GM19397 (cell line): ENCODE results near the gene CXCL5.
A peak's percentile ranks its signal among the peaks of the same experiment; 100 is the strongest.

Source experiments
- ATAC-seq: cut with Tn5 transposase; IDR thresholded peaks from one replicate; pipeline ENCODE4 v1.9.1; 2021; ENCODE audit warnings: mild to moderate bottlenecking, moderate library complexity; ENCODE audit not compliant: unreplicated experiment

The CXCL5 gene

DNA sequence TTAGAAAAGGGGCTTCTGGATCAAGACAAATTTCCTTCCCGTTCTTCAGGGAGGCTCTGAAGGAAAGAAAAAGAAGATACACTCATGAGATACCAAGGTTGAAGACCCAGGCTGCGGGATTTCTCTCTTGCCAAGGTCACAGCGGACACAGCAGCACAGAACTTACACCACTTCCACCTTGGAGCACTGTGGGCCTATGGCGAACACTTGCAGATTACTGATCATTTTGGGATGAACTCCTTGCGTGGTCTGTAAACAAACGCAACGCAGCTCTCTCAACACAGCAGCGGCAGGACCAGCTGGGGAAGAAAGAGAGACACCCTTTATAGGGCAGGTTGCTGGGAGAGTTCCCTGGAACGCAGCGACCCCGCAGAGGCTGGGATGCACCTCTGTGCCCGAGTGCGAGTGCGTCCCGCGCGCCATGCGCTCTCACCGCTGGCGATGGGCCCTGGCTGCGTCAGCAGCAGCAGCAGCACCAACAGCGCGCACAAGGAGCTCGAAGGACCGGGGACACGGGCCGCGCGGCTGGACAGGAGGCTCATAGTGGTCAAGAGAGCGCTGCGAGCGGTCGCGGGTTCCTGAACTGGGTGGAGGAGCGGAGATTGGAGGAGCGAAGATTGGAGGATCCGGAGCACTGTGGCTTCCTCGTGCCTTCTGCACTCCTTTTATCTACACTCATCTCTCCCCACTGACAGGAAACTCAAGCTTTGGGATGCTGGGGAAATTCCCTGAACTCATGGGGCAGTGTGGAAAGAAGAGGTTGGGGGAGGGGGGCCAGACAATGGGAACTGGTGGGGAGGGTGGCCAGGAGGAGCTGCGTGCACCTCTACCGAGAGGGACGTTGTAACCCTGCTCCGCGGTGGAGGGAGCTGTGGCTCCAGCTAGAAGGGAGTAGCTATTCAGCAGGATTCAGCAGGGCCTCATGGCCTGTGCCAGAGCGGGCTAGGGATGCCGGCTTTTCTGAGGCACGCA is at the start of gene CXCL5:
Gene CXCL5 (minus strand): TSS at position 638 of the 972 bp plus-strand sequence. CDS start 96 bp downstream, at position 542.
- ATAC-seq = no peak

DNA sequence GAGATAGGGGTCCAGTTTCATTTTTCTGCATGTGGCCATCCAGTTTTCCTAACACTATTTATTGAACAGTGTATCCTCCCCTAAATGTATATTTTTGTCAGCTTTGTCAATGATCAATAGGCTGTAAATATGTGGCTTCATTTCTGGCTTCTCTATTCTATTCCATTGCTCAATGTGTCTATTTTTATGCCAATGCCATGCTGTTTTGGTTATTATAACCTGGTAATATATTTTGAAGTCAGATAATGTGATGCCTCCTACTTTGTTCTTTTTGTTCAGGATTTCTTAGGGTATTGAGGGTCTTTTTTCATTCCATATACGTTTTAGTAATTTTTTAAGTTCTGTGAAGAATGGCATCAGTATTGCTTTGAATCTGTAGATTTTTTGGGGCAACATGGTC is 48.7 kb upstream of the CXCL5 start:
- no peak for ATAC-seq

DNA sequence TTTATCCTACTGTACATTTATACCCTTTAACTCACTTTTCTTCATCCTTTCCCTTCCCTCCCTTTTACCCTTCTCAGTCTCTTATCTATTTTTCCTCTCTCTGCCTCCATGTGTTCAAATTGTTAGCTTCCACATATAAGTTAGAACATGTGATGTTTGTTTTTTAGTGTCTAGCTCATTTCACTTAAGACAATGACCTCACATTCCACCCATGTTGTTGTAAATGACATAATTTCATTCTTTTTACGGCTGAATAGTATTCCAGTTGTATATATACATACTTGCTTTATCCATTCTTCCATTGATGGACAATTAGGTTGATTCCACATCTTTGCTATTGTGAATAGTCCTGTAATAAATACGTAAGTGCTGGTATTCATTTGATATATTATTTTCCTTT is 47.3 kb upstream of the CXCL5 start:
- ATAC-seq = no peak

DNA sequence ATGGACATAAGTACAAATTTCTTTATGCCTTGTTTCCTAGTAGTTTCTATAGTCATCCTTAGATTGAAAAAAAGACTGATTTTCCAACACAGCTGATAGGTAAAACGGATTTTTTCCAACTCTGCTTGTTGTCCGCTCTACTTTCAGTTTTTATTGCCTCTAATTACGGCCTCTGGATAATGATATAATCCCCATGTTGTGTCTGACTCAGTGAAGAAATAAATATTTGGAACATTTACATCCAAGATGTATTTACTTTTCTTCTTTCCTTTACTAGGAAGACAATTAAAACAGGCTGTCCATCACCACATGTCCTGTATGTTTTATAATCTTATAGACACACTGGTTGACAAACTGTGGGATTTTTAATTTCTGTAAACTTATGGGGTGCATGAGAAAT is 46.8 kb upstream of the CXCL5 start:
- no peak for ATAC-seq

DNA sequence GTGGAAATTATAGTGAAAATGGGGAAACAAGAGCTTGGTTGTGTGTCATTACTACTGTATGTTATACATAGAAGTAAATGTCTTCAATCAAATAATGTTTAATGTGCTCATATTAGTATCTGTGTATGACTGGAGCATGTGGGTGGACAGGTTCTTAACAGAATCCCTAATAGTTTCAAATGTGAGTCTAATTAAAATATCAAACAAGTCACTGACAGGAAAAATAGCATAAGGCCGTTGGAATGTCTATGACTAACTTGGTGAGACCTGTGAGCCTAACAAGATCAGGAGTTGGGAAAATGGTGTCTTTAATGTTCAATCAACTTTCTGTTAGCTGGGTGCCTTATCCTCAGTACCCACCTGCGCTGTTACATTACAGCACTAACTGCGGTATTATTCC is 46.2 kb upstream of the CXCL5 start:
- no peak for ATAC-seq

DNA sequence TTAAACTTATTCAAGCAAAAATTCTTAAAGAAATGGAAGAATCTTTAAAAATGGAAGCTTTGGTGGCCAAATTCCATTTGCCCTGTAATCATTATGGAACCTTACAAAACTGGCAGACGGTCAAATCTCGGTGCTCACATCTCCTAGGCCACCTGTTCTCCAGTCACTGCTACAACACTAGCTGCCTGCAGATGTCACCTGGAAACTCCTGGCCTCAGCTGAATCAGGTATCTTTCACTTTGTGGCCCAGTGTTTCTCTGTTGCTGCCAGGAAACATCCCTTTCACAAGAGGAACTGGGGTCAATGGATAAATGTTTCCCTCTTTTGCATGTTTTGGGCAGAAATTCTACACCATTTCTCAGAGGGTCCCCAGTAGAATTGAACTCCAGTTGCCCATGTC is 44.2 kb upstream of the CXCL5 start:
- no peak for ATAC-seq

DNA sequence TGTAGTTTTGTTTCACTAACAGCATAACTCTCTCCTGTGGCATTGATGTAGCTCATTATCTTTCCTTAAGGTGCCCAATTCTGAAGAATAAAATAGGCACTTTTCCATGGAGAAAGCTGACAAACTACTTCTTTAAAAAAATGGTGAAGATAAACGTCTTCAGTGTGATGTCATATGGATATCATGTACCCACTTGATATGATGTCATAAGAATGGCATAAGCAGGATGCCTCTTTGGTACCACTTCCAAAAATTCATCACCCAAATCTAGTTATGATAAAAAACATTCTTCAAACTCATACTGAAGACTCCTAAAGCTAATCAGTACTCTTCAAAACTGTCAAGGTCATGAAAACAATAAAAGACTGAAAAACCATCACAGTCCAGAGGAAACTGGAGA is 42.9 kb upstream of the CXCL5 start:
- no peak for ATAC-seq

DNA sequence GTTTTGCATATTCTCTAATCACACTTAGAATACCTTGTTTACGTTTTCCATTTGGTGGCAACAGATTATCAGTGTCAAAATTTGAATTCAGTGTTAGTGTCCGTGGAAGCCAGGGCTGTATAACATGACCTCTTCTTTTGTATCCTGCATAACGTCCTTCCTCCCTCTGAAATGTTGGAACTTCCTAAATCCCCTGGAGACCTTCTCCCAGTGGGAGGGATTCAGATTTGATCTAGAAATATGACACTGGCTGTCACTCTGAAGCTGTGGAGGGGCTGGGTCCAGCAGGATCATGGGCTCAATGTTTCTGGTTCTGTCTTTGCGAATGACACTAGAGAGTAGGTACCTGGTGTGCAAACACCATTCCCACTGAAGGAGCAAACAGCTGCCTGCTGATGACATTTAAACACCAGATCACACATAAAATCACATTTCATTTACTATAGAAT is 40.9 kb upstream of the CXCL5 start:
- no peak for ATAC-seq

DNA sequence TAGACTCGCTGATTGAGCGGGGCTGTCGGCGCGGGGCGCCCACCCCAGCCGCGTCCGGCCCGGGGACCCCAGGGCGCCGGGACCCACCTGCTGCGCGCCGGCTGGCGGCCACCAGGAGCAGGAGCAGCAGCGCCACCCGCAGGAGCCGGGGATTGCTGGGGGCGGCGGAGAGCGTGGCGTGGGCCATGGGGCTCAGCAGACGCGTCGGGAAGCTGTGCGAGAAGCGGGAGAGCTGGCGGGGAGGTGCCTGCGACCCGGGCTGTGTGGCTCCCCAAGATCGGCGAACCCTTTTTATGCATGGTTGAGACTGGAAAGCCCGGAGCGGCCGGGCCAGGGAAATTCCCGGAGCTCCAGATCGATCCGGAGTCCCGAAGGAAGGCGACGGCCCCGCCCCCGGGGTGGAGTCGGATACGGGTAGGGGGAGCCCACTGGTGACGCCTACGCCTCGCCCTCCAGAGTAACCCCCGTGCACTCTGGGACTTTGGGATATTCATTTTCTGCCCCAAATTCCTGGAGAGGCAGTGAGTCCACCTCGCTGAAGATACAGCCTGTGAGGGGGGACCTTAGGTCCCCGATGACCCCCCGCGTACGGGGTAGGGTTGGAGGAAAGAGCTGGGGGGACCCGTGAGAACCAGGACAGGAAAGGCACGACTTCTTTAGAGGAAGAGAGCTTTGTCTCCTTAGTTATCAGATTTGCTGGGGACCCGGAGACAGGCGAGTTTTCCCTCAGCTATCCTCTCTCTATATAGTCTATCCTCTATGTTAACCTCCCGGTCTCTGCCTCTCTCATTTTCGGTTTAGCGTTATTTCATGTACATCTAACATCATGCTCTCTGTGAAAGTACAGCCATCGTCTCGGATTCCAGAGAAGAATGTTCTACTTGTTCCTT is 40.2 kb upstream of the CXCL5 start, which contains the start of gene CXCL3:
Gene CXCL3 (minus strand): TSS at position 265 of the 890 bp plus-strand sequence. CDS start 78 bp downstream, at position 187.
- peak; percentile 54 for ATAC-seq

DNA sequence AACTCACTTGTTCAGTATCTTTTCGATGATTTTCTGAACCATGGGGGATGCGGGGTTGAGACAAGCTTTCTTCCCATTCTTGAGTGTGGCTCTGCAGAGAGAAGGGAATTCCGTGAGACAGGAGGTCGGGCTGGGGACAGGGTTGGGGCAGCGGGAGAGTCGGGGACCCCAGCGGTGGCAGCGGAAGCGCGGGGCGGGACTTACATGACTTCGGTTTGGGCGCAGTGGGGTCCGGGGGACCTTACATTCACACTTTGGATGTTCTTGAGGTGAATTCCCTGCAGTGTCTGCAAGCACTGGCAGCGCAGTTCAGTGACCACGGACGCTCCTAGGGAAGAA is 39.6 kb upstream of the CXCL5 start:
- no peak for ATAC-seq

DNA sequence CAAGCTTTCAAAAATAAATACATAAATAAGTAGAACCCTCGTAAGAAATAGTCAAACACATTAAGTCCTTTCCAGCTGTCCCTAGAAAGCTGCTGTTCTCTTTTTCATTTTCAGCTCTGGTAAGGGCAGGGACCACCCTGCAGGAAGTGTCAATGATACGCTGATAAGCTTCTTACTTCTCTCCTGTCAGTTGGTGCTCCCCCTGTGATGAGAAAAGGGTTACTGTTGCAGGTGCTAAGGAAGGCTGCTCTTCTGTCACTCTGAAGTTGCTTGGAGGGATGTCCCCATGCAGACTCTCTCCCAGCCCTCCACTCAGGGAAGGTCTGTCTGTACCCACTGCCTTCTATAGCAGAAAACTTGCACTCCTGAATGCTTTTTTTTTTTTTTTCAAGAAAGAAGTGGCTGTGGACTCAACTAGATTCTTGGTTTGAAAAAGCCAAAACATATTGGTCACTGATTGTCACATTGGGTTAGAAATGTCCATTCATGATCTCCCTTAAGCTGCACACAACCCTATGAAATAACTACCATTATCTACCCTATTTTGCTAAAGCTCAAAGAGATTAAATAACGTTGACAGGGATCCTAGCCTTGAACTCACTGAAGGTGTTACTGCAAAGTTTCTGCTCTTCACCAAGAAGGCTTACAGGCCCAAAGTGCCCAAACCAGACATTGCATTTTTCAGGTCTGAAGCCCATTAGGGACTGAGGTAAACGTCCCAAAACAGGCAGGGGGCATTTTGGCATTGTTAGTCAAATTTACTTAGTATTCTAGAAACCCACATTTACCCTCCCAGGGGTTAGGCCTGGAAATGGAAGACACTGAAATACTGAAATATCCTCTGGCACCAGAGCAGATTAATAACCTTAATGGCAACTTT is 38.8 kb upstream of the CXCL5 start:
- ATAC-seq = no peak

DNA sequence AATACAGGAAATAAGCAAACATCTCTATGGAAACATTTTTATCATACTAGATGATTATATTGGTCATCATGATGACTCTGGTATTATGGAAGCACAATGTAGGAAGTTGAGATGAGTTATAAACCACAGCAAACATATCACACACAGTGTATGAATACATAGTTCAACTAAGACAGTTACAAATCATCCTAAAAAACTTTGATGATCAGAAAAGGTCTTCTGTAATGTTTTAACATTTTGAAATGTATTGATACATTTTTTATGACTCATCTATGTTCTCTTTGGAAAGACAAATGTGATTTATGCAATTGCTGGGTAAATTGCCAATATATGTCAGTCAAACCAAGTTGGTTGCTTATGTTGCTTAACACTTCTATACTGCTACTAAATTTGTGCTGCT is 35.3 kb upstream of the CXCL5 start:
- no peak for ATAC-seq

DNA sequence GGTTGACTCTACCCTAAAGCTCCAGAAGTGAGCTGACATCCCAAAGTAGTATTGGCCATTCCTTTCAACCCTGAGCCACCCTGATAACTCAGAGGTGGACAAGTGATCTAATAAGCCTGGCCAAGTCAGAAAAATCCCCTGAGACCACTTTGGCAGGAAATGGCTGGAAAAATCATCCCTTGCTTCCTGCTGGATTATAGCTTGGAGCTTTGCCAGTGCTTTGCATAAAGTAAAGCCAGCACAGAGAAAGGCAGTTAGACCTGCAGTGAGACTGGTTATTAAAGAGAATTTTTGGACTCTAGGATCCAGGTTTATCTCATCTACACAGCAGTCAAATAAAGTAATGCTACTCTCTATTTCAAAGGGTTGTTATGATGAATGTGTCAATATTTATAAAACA is 33.6 kb upstream of the CXCL5 start:
- no peak for ATAC-seq

DNA sequence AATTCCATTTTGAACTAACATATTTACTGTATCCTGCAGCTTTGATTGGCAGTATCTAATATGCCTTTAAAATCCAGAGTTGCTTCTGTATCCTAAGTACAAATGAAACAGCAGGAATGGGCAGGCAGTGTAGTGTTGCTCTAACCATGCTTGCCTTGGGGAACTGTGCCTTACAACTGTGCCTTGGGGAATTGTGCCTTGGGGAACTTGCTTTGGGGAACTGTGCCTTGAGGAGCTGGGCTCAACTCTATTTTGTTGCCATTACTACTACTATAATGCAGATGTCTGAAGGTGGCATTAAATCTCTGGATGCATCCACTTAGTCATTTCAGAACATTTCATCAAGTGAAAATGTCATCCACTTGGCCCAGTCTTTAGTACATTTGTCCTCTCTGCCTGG is 33.1 kb upstream of the CXCL5 start:
- ATAC-seq = no peak

DNA sequence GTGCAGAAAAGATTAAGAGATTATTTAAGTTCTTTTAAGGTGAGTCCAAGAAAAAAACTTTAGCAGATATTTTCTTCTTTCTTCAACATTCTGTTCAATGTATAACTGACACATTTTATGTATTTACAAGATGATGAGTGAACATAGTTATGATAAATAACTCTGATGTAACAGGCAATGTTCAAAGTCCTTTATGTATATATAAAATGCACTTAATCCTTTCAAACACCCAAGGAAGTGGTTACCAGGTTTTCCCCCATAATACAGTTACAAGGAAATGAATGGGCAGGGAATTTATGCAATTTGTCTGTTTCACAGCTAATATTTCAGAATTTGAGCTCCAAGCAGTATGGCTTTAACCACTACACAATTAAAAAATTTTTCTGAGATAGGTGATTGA is 31.8 kb upstream of the CXCL5 start:
- no peak for ATAC-seq

DNA sequence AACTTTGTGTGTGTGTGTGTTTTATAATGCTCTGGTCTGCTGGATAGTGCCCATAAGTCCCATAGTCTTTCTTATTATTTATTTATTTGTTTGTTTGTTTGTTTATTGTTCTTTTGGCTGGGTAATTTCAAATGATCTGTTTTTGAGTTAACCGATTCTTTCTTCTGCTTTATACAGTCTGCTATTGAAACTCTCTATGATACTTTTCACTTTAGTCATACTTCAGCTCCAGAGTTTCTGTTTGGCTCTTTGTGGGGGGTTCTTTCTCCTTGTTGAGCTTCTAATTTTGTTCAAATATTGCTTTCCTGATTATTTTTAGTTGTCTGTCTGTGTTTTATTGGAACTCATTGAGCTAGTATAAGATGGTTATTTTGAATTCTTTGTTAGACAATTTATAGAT is 30.0 kb upstream of the CXCL5 start:
- ATAC-seq = no peak

DNA sequence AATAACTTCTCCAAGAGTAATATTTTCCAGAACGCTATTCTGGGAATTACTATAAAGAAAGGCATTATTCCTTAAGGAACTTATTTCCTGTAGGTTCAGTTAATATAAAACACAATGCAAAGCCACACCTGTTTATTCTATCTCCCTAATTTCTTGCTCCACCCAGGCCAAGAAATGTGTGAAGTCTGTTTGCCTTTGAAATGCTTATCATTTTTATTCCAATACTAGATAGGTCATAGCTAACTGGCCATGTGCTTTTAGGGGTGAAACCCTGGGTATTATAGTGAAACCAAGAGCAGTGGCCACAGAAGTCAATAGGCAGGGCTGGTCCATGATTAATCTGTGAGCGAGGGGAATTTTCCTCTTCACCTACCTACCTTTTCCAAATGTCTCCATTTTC is 25.2 kb upstream of the CXCL5 start:
- no peak for ATAC-seq

DNA sequence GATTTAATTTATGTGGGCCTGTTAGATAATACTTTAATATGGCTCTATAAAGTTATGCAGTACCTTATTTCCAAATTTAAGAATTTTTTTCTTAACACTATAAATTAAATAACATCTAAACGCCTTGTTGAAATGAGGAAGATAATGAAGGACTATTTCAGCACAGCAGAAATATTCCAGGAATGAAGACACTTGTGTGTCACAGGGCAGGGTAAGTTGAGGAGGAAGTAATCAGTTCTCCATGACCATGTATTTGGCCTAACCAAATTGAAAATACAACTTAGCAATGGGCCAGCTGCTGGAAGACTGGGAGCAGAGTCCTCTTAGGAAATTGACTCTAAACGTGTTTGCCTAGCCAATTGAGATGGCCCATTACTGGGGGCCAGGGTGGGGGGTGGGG is 23.1 kb upstream of the CXCL5 start:
- ATAC-seq = no peak

DNA sequence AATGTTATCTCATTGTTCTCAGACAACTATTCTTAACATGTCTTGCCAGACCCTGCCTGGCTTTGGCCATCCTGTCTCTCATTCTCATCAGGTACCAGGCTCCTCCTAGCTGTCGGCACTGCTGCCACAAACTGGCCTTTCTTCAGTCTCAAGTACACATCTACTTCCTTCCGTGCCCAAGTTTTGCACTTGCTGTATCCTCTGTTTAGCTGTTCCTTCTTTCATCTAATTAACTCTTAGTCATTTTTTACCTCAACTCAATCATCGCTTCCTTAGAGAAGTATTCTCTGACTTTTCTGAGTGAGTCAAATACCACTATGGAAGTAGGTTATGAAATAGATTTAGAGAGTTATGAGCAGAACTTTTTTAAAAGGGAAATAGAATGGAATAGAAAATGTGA is 20.3 kb upstream of the CXCL5 start:
- no peak for ATAC-seq

DNA sequence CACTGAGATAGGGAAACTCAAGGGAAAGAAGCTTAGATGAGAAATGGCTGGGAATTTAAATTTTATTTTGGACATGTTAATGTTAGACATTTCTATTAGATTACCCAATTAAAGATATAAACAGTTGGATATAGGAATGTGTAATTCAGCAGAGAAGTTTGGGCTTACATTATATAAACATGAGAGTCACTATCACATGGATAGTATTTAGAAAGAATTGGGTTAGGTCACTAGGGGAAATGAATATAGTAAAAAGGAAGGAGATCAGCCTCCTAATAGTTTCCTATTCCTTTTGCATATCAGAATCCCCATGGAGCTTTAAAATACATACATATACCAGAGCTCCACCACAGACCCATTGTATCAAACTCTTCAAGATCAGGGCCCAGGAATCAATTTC is 19.6 kb upstream of the CXCL5 start:
- no peak for ATAC-seq

DNA sequence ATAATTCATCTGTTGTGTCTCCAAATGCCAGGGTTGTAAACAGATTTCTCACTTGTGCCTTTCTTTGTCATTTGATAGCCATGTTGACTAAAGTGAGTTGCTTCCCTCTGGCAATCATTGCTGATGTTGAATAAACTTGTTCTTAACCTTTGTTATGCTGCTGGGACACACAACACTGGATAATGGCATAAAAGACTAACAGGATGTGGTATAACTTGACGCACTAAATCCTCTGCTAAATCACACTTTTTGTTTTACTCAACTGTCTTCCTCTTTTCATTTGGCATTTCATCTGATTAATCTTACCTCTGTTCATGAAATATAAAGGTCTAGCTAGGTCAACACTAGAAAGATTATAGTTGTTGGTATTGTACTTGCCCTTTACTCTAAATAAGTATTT is 17.6 kb upstream of the CXCL5 start:
- no peak for ATAC-seq
